Hematopoietic multipotent progenitor cell treated with erythropoietin and hydrocortisone succinate and interleukin-3 and kit ligand, for 17 days (in vitro differentiated cells): ENCODE measurements around the gene FAM120B.

Experiments used
- DNase-seq: peaks from one replicate; pipeline ENCODE4 v3.0.0-alpha.2; 2015; ENCODE audit warnings: low spot score

Gene FAM120B

GRCh38 chr6:170355661-170356060 is 49.1 kb downstream of the FAM120B start:
- DNase-seq, result no peak

- no peak for DNase-seq
Observed at GRCh38 chr6:170357812-170358211, 51.3 kb downstream of the FAM120B start.

GRCh38 chr6:170358496-170358895 is 51.9 kb downstream of the FAM120B start:
- no peak for DNase-seq

GRCh38 chr6:170360476-170360875 is 53.9 kb downstream of the FAM120B start:
- no peak for DNase-seq

GRCh38 chr6:170361335-170361734 is 54.8 kb downstream of the FAM120B start:
- no peak for DNase-seq

- DNase-seq, result no peak
Observed at GRCh38 chr6:170362121-170362520, 55.6 kb downstream of the FAM120B start.

- DNase-seq, result no peak
Observed at GRCh38 chr6:170363255-170363654, 56.7 kb downstream of the FAM120B start.

- DNase-seq, result no peak
Observed at GRCh38 chr6:170365121-170365520, 58.6 kb downstream of the FAM120B start.

GRCh38 chr6:170365593-170365992 is 59.0 kb downstream of the FAM120B start:
- no peak for DNase-seq

- DNase-seq, result no peak
Observed at GRCh38 chr6:170366248-170366960, 59.8 kb downstream of the FAM120B start.

- no peak for DNase-seq
Observed at GRCh38 chr6:170367241-170367640, 60.7 kb downstream of the FAM120B start.

GRCh38 chr6:170368544-170368943 is 62.0 kb downstream of the FAM120B start:
- DNase-seq, result no peak

- no peak for DNase-seq
Observed at GRCh38 chr6:170369403-170369802, 62.8 kb downstream of the FAM120B start.

GRCh38 chr6:170370416-170370815 is 63.9 kb downstream of the FAM120B start:
- DNase-seq, result no peak

GRCh38 chr6:170371080-170371479 is 64.5 kb downstream of the FAM120B start:
- DNase-seq, result no peak

- DNase-seq, result no peak
Observed at GRCh38 chr6:170371588-170371987, 65.0 kb downstream of the FAM120B start.

- no peak for DNase-seq
Observed at GRCh38 chr6:170372380-170373325, 66.1 kb downstream of the FAM120B start.

- DNase-seq, result no peak
Observed at GRCh38 chr6:170374571-170375444, 68.2 kb downstream of the FAM120B start.

- no peak for DNase-seq
Observed at GRCh38 chr6:170375661-170376060, 69.1 kb downstream of the FAM120B start.

GRCh38 chr6:170376386-170377043 is 70.0 kb downstream of the FAM120B start:
- DNase-seq, result no peak

- DNase-seq, result no peak
Observed at GRCh38 chr6:170378502-170378901, 71.9 kb downstream of the FAM120B start.

GRCh38 chr6:170381562-170381961 is 75.0 kb downstream of the FAM120B start:
- DNase-seq, result no peak
